HG03066 (cell line): Measurements from ENCODE around the gene AVPI1.
"Not testable (repeated sequence)": the region's sequence is repeated elsewhere in the genome, so short reads cannot be mapped to it uniquely, and the experiment has no call there.

Experiments
- ATAC-seq: cut with Tn5 transposase; IDR thresholded peaks from one replicate; pipeline ENCODE4 v1.9.1; 2021; ENCODE audit warnings: low read depth; ENCODE audit not compliant: unreplicated experiment

The AVPI1 gene

DNA sequence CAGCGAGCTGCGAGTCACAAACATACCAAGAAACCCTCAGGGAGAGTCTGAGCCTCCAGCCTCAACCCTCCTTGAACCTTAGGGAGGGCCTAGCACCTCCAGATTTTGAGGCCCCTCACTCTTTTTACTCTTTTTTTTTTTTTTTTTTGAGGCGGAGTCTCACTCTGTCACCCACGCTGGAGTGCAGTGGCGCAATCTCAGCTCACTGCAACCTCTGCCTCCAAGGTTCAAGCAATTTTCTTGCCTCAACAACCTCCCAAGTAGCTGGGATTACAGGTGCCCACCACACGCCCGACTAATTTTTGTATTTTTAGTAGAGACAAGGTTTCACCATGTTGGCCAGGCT lies 2.7 kb downstream of the AVPI1 start:
- ATAC-seq, result not testable (repeated sequence)

GRCh38 chr10:97683556-97684367 lies 3.3 kb downstream of the AVPI1 start:
- no peak for ATAC-seq

GRCh38 chr10:97682042-97682441 lies 5.0 kb downstream of the AVPI1 start:
- no peak for ATAC-seq

- ATAC-seq, result no peak
Measured at GRCh38 chr10:97679594-97679993, 7.4 kb downstream of the AVPI1 start.

DNA sequence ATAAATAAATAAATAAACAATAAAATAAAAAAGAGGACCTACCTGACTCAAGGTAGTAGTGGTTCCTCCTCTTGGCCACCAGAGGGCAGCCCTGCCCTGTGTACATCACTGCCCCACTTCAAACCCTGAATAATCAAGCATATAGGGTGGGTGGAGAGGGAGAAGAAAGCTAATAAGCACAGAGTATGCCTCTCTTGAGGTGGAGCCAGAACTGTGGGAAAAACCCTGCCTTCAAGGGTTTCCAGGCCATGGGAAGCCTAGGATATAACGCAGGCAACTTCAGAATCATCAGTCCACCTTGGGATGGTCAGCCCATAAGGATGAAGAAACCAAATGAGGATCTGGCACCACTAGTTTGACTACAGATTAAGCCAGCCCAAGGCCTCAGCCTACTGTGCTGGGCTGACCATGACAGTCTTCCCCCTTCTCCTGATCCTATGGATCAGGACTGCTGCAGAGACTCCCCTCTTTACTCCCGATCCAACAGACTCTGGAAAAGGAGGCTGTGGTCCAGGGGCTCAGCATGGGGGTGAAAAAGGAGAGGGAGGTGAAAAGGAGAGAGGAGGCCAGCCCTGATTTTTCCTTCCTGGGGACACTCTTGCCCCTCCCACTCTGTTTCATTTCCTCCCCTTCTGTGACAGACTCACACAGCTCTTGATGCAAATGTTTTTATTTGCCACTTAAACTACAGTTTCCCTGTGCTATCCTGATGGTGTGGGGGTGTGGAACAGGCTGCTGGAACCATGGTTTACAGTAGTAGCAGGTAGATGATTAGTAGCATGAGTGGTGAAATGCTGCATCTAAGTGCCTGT lies 10.1 kb downstream of the AVPI1 start:
- peak; percentile 78 for ATAC-seq

DNA sequence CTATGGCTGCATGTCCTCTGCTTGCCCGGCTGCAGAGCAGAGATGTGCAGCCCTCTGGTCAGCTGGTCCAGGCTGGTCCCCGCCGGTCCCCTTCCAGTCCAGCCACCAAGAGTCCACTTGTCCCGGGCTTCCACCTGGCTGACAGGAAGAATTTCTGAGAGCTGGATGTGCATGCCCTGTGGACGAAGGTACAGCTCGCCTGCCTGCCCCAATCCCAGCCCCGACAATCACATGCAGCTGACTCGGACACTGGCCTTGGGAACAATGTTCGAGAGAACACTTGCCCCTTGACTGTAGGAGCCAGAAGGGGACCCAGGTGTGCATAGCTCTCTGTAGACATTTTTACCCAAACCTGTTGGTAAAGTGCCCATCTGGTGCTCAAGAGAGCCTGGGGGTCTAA lies 11.8 kb downstream of the AVPI1 start:
- ATAC-seq, result no peak

- no peak for ATAC-seq
Measured at GRCh38 chr10:97673736-97674525, 13.1 kb downstream of the AVPI1 start.

DNA sequence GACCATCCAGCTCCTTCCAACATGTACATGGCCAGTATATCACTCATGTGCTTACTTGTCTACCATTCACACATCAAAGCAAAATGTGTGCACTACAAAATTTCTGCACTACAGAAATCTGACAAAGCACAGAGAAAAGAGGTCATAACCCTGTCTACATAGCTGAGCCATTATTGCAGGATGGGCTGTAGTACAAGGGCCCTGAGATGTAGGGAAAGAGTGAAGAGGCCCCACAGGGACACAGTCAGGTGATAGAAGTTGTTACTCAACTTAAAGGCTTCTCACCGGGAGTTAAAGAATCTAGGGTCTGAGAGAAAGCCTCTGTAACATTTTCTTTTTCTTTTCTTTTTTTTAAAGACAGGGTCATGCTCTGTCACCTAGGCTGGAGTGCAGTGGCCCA lies 17.5 kb downstream of the AVPI1 start:
- no peak for ATAC-seq

GRCh38 chr10:97667463-97667862 lies 19.6 kb downstream of the AVPI1 start:
- no peak for ATAC-seq

DNA sequence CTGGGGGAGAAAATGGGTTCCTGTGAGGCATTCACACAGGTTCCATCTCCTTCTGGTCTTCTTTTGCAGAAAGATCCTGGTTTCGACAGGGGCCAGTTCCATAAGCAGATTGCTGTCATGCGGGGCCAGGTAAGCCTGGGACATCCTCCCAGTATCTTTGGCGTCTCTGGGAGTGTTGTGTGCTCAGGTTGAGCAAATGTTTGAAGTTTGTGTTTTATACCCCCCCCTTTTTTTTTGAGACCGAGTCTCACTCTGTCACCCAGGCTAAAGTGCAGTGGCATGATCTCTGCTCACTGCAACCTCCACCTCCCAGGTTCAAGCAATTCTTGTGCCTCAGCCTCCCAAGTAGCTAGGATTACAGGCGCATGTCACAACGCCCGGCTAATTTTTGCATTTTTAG lies 20.0 kb downstream of the AVPI1 start:
- ATAC-seq, result no peak

DNA sequence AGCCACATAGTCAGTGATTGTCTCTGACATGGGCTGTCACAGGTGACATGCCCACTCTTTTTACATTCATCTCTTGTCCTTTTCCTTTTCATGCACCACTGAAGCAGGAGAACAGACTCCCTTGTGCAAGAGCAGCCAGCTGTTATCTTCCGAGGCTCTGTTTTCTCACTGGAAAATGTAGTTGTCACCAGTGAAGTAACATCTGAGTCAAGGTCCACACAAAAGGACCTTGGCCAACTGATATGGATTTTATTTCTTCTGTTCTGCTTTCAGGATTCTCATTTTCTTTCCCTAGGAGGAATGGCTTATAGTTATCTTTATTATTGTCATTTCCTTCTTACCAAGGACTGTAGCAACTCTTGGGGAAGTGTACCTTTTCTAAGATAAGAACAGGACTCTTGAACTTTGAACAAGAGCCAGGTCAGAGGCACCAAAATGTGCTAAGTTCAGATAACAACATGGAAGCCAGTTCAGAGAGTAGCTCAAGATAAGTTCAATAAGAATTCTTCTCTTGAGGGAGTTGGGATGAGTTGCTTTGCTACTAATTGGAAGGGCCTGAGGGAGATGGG lies 22.7 kb downstream of the AVPI1 start:
- ATAC-seq, result no peak

GRCh38 chr10:97659589-97659988 lies 27.5 kb downstream of the AVPI1 start:
- ATAC-seq, result no peak

DNA sequence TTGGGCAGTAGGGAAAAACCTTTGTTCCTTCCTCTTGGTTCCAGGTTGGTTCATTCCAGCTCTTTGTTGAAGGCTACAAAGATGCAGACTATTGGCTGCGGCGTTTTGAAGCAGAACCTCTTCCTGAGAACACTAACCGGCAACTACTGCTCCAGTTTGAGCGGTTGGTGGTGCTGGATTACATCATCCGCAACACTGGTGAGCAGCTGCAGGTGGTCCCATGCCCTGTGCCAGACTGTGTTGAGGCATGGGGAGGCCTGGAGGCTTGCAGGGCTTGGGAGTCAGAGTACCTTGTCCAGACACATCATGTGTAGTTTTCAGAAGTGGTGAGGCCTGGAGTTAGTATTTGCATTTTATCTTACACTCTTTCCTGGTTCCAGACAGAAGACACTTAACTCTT lies 30.3 kb downstream of the AVPI1 start:
- no peak for ATAC-seq

GRCh38 chr10:97651773-97652172 lies 35.3 kb downstream of the AVPI1 start:
- ATAC-seq, result no peak

- ATAC-seq, result no peak
Measured at GRCh38 chr10:97650726-97651125, 36.3 kb downstream of the AVPI1 start.

- not testable (repeated sequence) for ATAC-seq
Measured at GRCh38 chr10:97649405-97649750, 37.7 kb downstream of the AVPI1 start.

DNA sequence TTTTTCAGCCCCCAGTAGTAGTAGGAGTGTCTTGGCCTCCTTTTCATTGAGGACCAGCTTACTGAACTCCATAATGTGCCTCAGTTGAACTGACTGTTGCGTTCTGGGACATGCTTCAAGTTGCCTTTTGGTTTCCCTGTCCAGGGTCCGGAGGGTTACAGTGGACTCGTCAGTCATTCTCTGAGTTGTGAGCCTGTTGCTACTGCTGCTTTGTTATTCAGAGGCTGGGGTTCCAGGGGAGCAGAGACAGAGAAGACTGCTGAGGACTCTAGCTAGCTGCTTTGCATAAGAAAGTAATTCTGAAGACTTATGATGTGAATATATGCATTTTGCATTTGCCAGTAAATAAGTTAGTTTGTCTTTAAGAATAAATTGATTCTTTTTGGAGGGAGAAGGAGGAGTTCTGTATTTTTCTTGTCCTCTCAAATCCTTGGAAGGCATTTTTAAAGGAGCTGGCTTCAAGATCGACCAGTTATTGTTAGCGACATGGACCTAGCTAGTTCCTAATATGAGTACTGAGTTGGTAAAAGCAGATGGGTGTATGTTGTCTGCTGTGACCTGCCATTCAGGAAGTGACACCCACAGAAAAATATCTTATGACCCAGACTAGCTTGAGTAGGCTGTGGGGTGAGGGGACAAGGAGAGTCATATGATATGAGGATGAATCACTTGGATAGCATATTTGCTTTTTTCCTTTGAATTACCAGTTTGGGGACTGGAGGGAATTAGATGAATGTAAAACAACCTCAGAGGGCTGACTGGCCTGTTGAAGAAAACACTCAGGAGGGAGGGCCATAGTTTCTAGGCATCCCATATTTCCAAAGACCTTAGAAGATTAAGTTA lies 38.3 kb downstream of the AVPI1 start:
- ATAC-seq, result peak; percentile 91

DNA sequence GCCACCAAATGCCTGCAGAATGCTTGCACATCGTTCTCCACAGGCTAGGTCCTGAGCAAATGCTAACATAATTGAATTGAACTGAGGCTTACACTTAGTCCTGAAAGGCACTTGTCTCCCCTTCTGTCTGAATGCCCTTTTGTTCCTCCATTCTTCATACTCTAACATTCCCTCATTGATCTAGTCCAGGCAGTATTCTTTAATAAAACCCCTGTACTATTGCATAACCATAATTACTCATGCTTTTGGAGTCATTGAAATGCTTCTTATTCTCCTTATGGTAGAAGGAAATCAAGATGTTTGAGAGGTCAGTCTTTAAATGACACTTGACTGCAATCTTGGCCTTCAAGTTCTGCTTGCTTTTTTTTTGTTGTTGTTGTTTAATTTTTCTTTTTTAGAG lies 39.5 kb downstream of the AVPI1 start:
- no peak for ATAC-seq

- no peak for ATAC-seq
Measured at GRCh38 chr10:97644936-97645335, 42.1 kb downstream of the AVPI1 start.

DNA sequence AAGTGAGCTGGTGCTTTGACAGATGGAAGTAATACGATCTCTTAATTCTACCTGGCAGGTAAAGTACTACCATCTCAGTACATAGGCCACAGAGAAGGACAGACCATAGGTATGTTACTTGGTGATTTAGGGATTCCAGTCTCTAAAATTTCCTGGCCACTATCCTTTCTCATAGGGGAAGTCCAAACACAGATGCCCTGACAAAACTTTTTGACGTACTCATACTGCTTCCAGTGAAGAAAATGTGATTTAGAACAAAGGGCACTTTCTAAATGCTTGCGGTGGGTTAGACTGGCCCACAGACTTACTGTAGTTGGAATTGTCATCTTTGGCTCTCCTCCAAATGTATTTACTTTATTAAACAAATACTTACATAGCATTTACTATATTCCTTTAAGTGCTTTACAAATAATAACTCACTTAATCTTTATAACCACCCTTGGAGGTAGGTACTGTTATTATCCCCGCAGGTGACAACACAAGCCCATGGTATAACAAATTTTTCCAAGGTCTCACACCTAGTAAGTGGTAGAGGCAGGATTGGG lies 43.5 kb downstream of the AVPI1 start:
- ATAC-seq, result no peak
